IMR-90 (cell line): ENCODE results near the gene TTC28.

Experiments
- BHLHE40 ChIP-seq: fragments of 150-350 bp; IDR thresholded peaks from 2 replicates; pipeline ENCODE4 v1.6.1; 2016; ENCODE audit warnings: mild to moderate bottlenecking, low read depth, low read length
- CHD1 ChIP-seq: IDR thresholded peaks from 2 replicates; pipeline ENCODE4 v1.6.1; 2012; ENCODE audit warnings: low read depth, low read length, improper control_type of control experiment
- FOS ChIP-seq: fragments of 150-350 bp; IDR thresholded peaks from 2 replicates; pipeline ENCODE4 v1.6.1; 2016; ENCODE audit warnings: low read depth, low read length
- MAFK ChIP-seq: IDR thresholded peaks from 2 replicates; pipeline ENCODE4 v1.6.1; 2012; ENCODE audit warnings: low read depth, low read length, improper control_type of control experiment
- MAZ ChIP-seq: IDR thresholded peaks from 2 replicates; pipeline ENCODE4 v1.6.1; 2012; ENCODE audit warnings: low read depth, mild to moderate bottlenecking, low read length, improper control_type of control experiment, moderate library complexity, borderline replicate concordance
- MXI1 ChIP-seq: IDR thresholded peaks from 2 replicates; pipeline ENCODE4 v1.6.1; 2012; ENCODE audit warnings: low read depth, mild to moderate bottlenecking, low read length, moderate library complexity, borderline replicate concordance
- POLR2A ChIP-seq: IDR thresholded peaks from 2 replicates; pipeline ENCODE4 v1.6.1; 2012; ENCODE audit warnings: mild to moderate bottlenecking, low read depth, low read length
- RCOR1 ChIP-seq: IDR thresholded peaks from 2 replicates; pipeline ENCODE4 v1.6.1; 2012; ENCODE audit warnings: mild to moderate bottlenecking, low read length, improper control_type of control experiment; ENCODE audit not compliant: insufficient replicate concordance
- RFX5 ChIP-seq: IDR thresholded peaks from 2 replicates; pipeline ENCODE4 v1.8.0; 2012; ENCODE audit warnings: low read depth, mild to moderate bottlenecking, low read length, moderate library complexity
- SMC3 ChIP-seq: fragments of 150-350 bp; IDR thresholded peaks from 2 replicates; pipeline ENCODE4 v1.6.1; 2016; ENCODE audit warnings: low read depth, mild to moderate bottlenecking, antibody characterized with exemption, low read length, moderate library complexity
- TF ChIP-seq, protein P1 (sequence below): conservative IDR thresholded peaks from 2 replicates; pipeline ENCODE4 v1.5.1; 2012; ENCODE audit warnings: mild to moderate bottlenecking, low read depth, low read length, improper control_type of control experiment

DNA sequence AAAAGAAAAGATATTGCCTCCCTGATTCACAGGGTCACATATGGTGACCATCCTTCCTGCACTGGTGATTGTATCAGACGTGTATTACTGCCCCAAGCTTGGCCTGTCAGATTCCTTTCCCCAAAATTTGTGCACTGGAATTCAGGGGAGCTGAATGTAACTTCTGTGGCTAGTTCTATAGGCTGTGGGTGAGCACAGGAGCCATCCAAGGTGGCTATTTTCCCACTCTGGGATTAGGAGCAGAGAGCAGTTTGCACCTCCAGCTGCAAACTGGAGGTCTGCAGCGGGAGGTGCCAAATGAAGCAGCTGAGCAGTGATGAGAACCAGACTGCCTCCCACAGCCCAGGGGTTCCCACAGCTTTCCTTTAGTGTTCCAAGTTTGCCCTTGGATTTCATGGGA lies 636.4 kb downstream of the TTC28 start:
- TF ChIP-seq, protein P1, sequence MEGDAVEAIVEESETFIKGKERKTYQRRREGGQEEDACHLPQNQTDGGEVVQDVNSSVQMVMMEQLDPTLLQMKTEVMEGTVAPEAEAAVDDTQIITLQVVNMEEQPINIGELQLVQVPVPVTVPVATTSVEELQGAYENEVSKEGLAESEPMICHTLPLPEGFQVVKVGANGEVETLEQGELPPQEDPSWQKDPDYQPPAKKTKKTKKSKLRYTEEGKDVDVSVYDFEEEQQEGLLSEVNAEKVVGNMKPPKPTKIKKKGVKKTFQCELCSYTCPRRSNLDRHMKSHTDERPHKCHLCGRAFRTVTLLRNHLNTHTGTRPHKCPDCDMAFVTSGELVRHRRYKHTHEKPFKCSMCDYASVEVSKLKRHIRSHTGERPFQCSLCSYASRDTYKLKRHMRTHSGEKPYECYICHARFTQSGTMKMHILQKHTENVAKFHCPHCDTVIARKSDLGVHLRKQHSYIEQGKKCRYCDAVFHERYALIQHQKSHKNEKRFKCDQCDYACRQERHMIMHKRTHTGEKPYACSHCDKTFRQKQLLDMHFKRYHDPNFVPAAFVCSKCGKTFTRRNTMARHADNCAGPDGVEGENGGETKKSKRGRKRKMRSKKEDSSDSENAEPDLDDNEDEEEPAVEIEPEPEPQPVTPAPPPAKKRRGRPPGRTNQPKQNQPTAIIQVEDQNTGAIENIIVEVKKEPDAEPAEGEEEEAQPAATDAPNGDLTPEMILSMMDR = no peak
- TF ChIP-seq MAFK (no peak), POLR2A (no peak), SMC3 (no peak), RCOR1 (no peak), MXI1 (no peak), MAZ (no peak), CHD1 (no peak), BHLHE40 (no peak), RFX5 (no peak), FOS (no peak)
